ENCODE measurements around the gene UPK3BL2.
A peak's percentile ranks its signal among the peaks of the same experiment; 100 is the strongest.
"Not testable (repeated sequence)": the region's sequence is repeated elsewhere in the genome, so short reads cannot be mapped to it uniquely, and the experiment has no call there.

Gene UPK3BL2

GRCh38 chr7:102527822-102528793, 15.4 kb downstream of the UPK3BL2 start:
- DNase-seq: not testable (repeated sequence)

- not testable (repeated sequence) for DNase-seq
These were observed 16.3 kb downstream of the UPK3BL2 start for GRCh38 chr7:102527182-102527581.

GRCh38 chr7:102524803-102525202, 18.7 kb downstream of the UPK3BL2 start:
- DNase-seq: not testable (repeated sequence)

GRCh38 chr7:102520797-102521196, 22.7 kb downstream of the UPK3BL2 start:
- DNase-seq: not testable (repeated sequence)

DNA sequence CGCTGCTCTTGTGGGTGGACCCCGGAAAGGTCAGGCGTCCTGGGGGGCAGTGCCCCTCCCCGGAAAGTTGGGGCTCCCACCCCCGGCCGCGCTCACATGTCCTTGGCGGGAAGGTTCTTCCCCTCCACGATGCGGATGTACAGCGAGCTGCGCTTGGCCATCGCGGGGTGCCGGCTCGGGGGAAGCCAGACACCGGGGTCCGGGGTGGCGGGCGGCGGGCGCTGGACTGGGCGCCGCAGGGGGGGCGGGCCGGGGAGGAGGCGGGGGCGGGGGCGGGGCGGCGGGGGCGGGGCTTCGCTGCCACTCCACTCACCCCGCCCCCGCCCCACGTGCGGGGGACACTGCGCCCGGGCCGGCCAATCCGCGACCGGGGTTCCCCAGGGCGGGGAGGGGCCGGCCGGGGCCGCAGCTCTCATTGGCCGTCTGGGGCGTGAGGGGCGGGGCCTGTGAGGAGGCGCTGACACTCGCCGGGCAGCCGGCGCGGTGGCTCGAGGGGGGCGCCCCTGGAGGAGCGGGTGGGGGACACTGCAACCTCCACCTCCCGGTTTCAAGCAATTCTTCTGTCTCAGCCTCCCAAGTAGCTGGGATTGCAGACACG, 25.8 kb downstream of the UPK3BL2 start, which contains the start of gene RASA4B:
Gene RASA4B (minus strand): TSS at position 228 of the 598 bp plus-strand sequence. CDS start 67 bp downstream, at position 161.
- peak; percentile 10 for DNase-seq

GRCh38 chr7:102516951-102517350, 26.5 kb downstream of the UPK3BL2 start:
- not testable (repeated sequence) for DNase-seq

DNA sequence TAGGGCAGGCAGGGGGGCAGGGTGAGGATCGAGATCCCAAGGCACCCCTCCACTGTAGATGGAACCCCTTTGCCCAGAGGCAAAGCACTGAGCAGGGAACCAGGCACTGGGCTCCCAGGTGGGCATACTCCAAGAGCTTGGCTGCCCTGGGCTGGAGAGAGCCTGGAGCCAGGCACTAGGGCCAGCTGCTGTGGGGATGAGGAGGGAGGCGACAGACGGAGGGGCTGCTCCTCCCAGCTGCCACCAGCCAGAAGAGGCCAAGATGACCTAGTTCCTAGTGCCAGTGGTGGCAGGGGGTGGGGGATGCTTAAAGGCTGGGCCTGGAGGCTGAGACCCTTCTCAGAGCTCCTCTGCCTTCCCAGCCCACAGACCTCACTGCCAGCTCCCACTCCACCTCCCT, 27.6 kb downstream of the UPK3BL2 start:
- not testable (repeated sequence) for DNase-seq

- DNase-seq: not testable (repeated sequence)
These were observed 28.4 kb downstream of the UPK3BL2 start for GRCh38 chr7:102514881-102515721.

- peak; percentile 29 for DNase-seq
These were observed 30.8 kb downstream of the UPK3BL2 start for GRCh38 chr7:102512642-102513221.

GRCh38 chr7:102511860-102512522, 31.5 kb downstream of the UPK3BL2 start:
- not testable (repeated sequence) for DNase-seq

- not testable (repeated sequence) for DNase-seq
These were observed 32.9 kb downstream of the UPK3BL2 start for GRCh38 chr7:102510575-102510974.

- not testable (repeated sequence) for DNase-seq
These were observed 35.9 kb downstream of the UPK3BL2 start for GRCh38 chr7:102507410-102508088.

DNA sequence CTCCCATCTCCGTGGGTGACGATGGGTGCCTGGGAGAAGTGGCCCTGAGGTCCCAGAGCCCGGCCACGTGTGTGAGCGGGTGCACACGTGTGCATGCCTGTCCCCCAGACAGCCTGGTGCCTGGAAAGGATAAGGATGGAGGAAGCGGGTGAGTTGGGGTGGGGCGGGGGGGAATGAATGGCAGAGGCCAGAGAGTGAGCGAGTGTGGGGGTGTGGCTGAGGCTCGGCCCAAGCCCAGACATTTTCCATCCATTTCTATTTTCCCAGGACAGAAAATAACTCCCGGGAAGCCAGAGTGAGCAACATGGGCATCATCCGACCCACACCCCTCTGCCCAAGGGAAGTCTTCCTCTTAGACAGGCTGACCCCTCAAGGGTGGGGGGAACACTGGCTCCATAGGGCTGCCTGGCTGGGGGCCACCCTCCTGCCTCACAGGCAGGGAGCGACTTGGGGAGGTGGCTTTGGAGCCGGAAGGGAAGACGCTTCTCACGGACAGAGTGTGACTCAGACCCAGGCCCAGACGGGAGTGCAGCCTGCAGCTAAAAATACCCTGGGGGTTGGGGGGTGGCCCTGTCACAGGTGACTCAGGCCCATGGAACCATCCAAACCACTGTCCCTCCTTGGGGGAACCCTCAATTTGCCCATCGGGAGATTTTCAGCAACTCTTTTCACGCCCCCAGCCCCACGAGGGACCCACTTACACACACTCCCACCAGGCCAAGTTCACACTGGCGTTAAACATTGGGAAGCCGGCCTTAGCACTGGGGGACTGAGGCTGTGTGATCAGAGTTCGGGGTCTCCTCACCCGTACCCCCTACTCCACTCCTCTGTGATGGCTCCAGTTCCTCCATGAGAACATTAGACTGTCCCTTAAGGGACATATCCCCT, 38.0 kb downstream of the UPK3BL2 start:
- DNase-seq: not testable (repeated sequence)

- not testable (repeated sequence) for DNase-seq
These were observed 40.4 kb downstream of the UPK3BL2 start for GRCh38 chr7:102503141-102503540.

DNA sequence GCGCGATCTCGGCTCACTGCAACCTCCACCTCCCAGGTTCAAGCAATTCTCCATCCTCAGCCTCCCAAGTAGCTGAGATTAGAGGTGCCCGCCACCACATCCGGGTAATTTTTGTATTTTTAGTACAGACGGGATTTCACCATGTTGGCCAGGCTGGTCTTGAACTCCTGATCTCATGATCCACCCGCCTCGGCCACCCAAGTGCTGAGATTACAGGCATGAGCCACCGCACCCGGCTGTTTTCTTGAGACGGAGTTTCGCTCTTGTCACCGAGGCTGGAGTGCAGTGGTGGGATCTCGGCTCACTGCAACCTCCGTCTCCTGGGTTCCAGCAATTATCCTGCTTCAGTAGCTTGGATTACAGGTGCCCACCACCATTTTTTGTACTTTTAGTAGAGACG, 45.2 kb downstream of the UPK3BL2 start:
- DNase-seq: not testable (repeated sequence)

DNA sequence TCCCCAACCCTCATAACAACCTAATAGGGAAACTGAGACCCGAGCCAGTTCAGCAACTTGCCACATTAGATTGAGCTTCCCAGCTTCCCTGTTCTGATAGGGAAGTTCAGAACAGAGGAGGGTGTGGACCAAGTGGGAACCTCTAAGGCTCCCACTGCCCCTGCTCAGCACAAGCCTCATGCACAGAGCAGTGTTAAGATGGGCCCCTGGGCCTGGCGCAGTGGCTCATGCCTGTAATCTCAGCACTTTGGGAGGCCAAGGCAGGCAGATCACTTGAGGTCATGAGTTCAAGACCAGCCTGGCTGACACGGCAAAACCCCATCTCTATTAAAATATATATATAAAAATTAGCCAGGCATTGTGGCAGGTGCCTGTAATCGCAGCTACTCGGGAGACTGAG, 46.2 kb downstream of the UPK3BL2 start:
- not testable (repeated sequence) for DNase-seq

DNA sequence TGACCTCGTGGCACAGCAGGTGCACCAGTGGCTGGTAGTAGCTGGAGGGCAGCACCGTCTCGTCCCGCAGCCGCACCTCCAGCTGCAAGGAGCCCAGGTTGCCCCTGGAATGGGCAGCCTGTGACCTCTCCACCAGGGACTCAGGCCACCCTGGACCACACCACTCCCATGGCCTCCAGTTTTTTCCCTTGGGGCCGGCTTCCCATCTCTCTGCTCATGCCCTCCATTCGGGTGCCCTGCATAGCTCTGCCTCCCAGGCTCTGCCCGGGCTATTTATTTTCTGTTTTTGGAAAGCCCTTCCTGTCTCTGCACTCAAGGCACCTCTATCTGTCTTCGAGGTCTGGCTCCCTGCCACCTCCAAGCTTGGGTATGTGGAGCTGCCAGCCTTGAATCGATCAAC, 46.6 kb downstream of the UPK3BL2 start:
- not testable (repeated sequence) for DNase-seq

DNA sequence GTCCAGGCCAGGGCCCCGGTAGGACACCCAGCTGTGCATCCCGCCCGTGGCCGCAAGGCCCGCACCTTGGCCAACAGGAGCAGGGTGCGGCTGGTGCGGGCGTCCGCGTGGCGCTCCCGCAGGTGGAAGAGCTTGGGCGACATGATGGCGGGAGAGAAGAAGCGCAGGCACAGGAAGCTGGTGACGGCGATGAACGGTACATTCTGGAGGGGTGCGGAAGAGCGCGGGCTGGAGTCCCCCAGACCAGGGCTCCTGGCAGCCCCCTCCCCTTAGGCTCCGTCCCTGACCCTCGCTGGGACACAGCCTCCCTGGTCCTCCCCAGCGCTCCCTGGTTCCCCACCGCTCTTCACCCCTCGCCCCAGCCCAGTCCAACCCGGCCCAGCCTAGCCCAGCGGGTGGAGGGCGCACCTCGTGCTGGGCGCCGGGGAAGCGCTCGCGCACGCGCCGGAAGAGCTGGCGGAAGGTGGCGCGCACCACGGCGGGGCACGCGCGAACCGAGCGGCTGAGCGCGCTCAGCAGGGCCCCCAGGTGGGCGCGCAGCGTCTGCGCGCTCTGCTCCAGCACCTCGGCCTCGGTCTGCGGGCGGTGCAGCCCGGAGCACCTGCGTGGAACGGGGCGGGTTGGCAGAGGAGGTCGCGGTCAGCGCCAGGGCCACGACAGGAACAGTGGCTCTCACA, 48.9 kb downstream of the UPK3BL2 start:
- not testable (repeated sequence) for DNase-seq

- not testable (repeated sequence) for DNase-seq
These were observed 49.5 kb downstream of the UPK3BL2 start for GRCh38 chr7:102494026-102494425.
